GM11168 (cell line): ENCODE measurements around the gene ELL.
"Not testable (repeated sequence)": the region's sequence is repeated elsewhere in the genome, so short reads cannot be mapped to it uniquely, and the experiment has no call there.

Experiments
- in situ Hi-C: fragments of 300-500 bp; cut with MboI; formaldehyde crosslinking; loops from one replicate; pipeline ENCODE4 v1.12.0; 2022; ENCODE audit warnings: low sequenced_read_pairs; ENCODE audit not compliant: unreplicated experiment

The ELL gene

DNA sequence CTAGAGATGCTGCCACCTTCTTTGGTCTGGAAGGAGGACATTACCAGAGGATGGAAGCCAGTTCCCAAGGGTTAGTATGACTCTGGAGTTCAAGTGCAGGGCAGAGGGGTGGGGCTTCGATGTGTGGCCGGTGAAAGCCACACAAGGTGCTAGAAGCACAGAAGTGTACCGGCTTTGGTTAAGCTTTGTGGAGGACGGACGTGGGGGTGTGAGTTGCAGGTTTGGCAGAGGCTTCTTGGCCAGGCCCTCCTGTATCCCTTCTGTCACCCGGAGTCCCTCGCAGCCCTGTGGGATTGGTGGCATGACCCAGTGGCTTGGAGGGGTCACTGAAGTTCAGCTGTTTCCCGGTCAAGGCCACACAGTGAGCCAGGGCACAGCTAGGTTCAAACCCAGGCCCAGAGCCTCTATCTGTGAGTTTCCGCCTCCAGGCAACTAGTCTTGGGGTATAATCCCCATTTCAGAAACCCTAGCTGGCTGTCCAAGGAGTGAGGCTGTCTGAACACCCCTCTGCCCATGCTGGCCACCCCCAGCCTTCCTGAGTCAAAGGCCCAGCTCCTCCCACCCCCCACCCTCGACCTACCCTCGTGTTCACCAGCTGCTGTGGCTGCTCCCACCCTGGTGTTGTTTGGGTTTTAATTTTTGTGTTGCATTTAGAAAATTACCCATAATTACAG lies 107.2 kb downstream of the ELL start:
- in situ Hi-C loops, result no loop called here

DNA sequence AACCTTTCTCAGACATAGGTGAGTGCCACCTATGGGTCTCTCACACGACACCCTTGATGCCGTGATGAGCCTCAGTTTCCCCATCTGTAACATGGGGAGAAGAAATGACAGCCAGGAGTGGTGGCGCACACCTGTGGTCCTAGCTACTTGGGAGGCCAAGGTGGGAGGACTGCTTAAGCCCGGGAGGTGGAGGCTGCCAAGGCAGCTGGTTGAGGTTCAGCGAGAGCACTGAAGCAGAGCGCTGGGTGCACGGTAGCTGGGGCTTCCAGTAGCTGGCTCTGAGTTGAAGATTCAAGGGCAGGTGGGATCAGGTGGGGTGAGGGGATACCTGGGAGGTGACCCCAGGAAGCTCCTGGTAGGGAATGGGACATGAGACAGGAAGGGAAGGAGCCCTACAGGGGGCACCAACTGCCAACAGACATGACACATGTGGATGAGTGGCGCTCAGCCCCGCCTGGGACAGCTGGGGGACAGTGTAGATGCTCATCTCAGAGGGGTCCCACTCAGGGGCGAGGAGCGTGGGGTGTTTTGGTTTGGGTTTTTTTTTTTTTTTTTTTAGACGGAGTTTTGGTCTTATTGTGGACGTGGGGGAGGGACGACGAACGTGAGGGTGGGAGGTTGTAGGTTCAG lies 109.1 kb downstream of the ELL start:
- in situ Hi-C loops, result no loop called here

DNA sequence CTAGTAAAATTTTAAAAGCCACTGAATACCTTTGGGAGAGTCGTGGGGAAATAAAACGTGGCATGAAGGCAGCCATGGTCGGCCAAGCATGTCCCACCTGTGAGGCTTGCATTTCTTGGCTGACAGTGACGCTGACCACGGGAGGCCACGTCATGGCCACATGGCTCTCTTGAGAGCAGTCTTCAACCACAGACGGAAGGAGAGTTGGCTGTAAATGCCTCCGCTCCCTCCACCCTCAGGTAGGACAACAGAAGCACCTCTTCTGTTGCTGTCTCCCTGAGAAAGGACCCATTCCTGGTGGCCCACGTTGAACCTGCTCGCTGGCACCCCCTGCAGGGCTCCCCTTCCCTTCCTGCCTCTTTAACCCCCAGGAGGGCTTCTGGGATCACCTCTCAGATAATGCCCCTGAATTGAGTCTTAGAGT lies 113.8 kb downstream of the ELL start:
- in situ Hi-C loops, result loop anchor here (5.0 kb wide), 1 partner anchor 66 kb away; the partner anchor contains the start of gene PGPEP1

DNA sequence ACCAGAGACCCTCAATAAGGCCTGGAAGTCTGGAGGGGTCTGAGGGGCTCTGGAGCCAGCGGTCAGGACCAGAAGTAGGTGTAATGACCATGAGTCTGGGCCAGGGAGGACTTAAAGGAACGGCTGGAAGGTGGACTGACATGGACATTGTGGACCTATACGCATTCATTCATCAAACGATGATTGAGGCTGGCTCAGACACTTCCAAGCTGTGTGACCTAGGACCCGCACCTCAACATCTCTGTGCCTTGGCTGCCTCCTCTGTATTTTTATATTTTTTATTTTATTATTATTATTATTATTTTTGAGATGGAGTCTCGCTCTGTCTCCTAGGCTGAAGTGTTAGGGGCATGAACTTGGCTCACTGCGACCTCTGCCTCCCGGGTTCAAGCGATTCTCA lies 115.1 kb downstream of the ELL start:
- in situ Hi-C loops, result loop anchor here (5.0 kb wide), 1 partner anchor 64 kb away; the partner anchor contains the start of gene PGPEP1

DNA sequence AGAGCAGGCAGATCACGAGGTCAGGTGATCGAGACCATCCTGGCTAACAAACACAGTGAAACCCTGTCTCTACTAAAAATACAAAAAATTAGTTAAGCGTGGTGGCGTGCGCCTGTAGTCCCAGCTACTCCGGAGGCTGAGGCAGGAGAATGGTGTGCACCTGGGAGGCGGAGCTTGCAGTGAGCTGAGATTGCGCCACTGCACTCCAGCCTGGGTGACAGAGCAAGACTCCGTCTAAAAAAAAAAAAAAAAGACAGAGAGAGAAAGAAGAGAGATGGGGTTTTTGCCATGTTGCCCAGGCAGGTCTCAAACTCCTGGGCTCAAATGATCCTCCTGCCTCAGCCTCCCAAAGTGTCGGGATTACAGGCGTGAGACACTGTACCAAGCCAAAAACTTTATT lies 116.1 kb downstream of the ELL start:
- in situ Hi-C loops, result loop anchor here (5.0 kb wide), 1 partner anchor 63 kb away; the partner anchor contains the start of gene PGPEP1

DNA sequence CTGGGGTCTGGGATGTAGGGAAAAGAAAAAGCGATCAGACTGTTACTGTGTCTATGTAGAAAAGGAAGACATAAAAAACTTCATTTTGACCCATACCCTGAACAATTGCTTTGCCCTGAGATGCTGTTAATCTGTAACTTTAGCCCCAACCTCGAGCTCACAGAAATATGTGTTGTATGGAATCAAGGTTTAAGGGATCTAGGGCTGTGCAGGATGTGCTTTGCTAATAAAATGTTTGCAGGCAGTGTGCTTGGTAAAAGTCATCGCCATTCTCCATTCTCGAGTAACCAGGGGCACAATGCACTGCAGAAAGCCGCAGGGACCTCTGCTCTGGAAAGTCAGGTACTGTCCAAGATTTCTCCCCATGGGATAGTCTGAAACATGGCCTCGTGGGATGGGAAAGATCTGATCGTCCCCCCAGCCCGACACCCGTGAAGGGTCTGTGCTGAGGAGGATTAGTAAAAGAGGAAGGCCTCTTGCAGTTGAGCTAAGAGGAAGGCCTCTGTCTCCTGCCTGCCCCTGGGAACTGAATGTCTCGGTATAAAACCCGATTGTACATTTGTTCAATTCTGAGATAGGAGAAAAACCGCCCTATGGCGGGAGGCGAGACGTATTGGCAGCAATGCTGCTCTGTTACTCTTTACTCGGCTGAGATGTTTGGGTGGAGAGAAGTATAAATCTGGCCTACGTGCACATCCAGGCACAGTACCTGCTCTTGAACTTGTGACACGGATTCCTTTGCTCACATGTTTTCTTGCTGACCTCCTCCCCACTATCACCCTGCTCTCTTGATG lies 119.2 kb downstream of the ELL start:
- in situ Hi-C loops, result not testable (repeated sequence)

DNA sequence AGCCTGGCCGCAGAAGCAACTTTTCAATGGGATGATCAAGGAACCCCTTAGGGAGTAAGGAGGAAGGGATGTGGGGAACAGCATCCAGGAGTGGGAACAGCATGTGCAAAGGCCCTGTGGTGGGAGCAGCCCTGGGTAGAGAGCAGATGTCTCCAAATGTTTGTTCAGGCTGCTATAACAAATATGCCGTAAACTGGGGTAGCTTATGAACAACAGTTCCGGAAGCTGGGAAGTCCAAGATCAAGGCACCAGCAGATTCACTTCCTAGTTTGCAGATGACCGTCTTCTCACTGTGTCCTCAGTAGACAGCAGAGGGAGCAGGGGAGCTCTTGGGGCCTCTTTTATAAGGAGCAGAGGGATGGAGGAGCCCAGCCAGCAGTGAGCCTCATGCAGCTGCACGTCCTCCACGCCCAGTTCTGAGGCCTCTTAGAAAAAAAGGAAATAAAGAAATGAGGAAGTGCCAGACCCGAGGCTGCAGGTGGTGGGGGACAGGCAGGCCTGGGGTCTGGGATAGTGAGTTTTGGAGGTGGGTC lies 120.2 kb downstream of the ELL start:
- in situ Hi-C loops, result no loop called here

DNA sequence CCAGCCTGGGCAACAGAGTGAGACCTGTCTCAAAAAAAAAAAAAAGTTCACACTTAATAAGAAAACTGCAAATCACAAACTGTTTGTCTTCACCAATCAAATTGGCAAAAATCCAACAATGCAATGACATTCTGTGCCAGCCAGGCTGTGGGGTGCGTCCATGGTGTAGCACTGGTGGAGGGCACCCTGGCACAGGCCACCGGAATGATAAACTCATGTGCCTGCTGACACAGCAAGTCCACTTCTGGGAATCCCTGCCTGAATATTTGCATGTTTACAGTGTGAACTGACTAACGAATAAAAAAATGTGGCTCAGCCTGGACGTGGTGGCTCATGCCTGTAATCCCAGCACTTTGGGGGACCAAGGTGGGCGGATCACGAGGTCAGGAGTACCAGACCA lies 122.9 kb downstream of the ELL start:
- in situ Hi-C loops, result no loop called here

DNA sequence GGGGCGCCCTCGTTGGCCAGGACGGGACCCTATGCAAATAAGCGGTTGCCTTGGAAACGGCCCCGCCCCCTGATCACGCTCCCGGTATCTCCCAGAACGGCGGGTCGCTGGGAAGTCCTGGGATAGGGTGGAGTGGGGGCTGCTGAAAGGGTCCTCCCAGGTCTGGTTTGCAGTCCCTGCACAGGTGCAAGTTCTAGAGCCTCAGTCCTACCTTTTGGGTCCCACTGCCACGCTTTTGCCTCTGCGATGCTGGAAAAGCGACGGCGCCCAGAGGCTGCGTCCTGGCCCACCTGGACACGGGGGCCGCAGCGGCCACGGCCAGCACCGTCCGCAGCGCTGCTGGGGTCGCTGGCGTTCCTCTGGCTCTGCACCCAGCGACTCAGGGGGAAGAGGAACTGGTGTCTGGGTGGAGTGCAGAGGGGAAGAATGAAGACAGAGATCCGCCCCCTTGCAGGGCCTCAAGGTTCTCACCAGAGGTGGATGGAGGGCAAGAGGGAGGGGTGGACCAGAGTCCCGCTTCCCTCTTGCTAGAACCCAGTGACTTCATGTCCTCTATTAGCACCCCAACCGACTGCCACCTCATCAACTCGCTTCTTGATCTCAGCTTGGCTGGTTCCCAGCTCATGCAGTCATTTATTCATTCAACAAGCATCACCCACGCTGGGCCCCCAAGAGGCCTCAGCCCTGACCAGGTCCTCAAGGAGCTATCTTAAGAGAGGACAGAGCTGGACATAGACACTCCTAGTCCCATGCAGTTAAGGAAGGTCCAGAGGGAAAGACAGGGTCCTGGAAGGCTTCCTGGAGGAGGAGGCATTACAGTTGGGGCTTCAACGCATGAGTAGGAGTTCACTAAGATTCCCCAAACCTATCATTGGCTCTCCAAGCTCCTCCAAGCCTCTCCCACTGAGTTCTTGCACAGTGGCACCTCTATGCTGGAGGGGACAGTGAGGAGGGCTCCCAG lies 124.3 kb downstream of the ELL start, which contains the start of gene LRRC25:
LRRC25 (minus strand) TSS at position 381 of the 961 bp plus-strand sequence. CDS start 659 bp downstream, outside the sequence.
- in situ Hi-C loops, result no loop called here

DNA sequence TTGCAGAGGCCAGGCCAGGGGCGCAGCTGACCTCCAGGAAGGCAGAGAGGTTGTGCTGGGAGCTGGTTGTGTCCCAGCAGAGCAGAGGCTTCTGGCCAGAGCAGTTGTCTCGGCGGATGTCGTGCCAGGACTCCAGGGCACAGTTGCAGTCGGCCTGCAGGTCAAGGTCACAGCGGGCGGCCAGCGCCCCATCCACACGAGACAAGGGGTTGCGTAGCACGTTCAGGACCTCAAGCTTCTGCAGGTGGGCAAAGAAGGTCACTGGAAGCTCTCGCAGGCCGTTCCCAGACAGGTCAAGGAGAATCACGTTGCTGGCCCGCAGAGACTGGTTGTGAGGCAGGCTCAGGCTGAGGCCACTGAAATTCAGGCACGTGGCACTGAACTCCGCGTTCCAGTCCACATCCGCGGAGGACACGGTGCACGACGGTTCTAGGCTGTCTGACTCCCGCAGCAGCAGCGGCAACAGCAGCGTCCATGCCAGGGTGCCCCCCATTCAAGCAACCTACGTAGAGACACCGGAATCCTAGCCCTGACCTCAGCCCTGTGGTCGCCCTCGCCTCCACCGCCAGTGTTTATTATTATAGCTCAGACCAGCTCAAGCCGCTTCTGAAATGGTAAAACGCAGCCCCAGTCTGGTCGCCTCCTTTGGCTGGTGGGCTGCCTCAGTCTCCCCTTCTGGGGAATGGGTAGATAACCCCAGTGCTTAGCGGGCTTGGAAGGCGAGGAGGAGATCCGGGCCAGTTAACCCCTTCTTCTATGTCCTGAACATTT lies 125.2 kb downstream of the ELL start:
- in situ Hi-C loops, result no loop called here

DNA sequence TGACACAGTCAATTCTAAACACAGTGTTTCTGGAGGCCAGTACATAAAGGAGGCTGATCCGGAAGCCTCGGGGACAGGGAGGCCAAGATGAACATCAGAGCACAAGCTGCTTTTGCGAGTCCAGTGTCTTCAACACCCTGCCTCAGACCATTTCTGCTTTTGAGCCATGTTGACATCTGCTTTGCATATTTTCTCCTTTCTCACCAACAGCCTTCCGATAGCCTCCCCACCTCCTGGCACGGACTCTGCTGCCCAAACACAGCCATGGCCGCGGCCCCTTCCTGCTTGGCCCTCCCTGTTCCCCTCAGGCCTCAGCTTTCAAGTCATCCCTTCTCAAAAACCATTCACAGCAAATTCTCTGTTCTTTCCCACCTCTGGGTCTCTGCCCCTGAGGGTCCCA lies 128.0 kb downstream of the ELL start:
- in situ Hi-C loops, result no loop called here

DNA sequence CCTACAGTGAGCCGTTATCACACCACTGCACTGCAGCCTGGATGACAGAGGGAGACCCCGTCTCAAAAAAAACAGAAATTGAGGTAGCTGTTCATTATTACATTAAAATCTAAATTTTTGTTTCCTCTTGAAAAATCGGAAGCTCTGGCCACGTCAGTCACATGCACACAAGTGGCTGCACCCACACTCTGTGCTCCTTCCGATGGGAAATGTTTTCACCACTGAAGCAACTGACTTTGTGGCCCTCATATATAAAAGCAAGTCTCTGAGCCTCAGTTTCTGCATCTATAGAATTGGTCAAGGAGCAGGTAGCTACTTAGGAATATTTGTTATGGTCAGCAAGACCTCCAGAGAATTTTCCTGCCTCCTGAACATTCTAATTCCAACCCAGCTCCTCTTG lies 128.9 kb downstream of the ELL start:
- in situ Hi-C loops, result no loop called here
